Karpas-422 (cell line): Measurements from ENCODE around the gene RABGAP1L. TPM values are rescaled to one million over a fixed set of nuclear protein-coding genes. Genes with fewer than 3 reads are reported as not detected.
"Not testable (repeated sequence)": the region's sequence is repeated elsewhere in the genome, so short reads cannot be mapped to it uniquely, and the experiment has no call there.

Source experiments
- DNase-seq: peaks from one replicate; pipeline ENCODE4 v3.0.0-alpha.2; 2015
- H2AFZ ChIP-seq: fragments of 200-600 bp; sonication (generic); 2 replicates; pipeline ENCODE4 v1.6.1; 2014; ENCODE audit warnings: antibody characterized with exemption, low read length, mixed read lengths
- H3K27ac ChIP-seq: fragments of 200-600 bp; sonication (generic); 2 replicates; pipeline ENCODE4 v1.5.1; 2014; ENCODE audit warnings: mild to moderate bottlenecking, low read length, moderate library complexity
- H3K27me3 ChIP-seq: fragments of 200-600 bp; sonication (generic); 2 replicates; pipeline ENCODE4 v1.6.1; 2014; ENCODE audit warnings: low read length, mixed read lengths
- H3K36me3 ChIP-seq: fragments of 200-600 bp; sonication (generic); 2 replicates; pipeline ENCODE4 v1.6.1; 2014; ENCODE audit warnings: low read length, mixed read lengths; ENCODE audit not compliant: insufficient read depth
- H3K4me1 ChIP-seq: fragments of 200-600 bp; sonication (generic); 2 replicates; pipeline ENCODE4 v1.6.1; 2014; ENCODE audit warnings: mild to moderate bottlenecking, low read length, mixed read lengths
- H3K4me2 ChIP-seq: fragments of 200-600 bp; sonication (generic); 2 replicates; pipeline ENCODE4 v1.6.1; 2014; ENCODE audit warnings: low read length, low read depth, mild to moderate bottlenecking; ENCODE audit not compliant: poor library complexity, severe bottlenecking
- H3K4me3 ChIP-seq: fragments of 200-600 bp; sonication (generic); 2 replicates; pipeline ENCODE4 v1.5.1; 2014; ENCODE audit warnings: mild to moderate bottlenecking, antibody characterized with exemption, low read length, mixed read lengths
- H3K79me2 ChIP-seq: fragments of 200-600 bp; sonication (generic); 2 replicates; pipeline ENCODE4 v1.6.1; 2014; ENCODE audit warnings: mild to moderate bottlenecking, low read length, mixed read lengths
- H3K9ac ChIP-seq: fragments of 200-600 bp; sonication (generic); 2 replicates; pipeline ENCODE4 v1.6.0; 2014; ENCODE audit warnings: low read length
- H3K9me2 ChIP-seq: fragments of 200-600 bp; sonication (generic), shearing (Covaris generic); replicated peaks from 2 replicates; pipeline ENCODE4 v1.6.0; 2014; ENCODE audit warnings: mild to moderate bottlenecking, low read length, moderate library complexity; ENCODE audit not compliant: insufficient read depth
- H3K9me3 ChIP-seq: fragments of 300-700, 200-600 bp; sonication (generic); 2 replicates; pipeline ENCODE4 v1.6.1; 2014; ENCODE audit warnings: low read length, mixed read lengths
- H4K20me1 ChIP-seq: fragments of 200-600 bp; sonication (generic); 2 replicates; pipeline ENCODE4 v1.6.1; 2014; ENCODE audit warnings: mild to moderate bottlenecking, antibody characterized with exemption, low read length, low read depth; ENCODE audit not compliant: insufficient read depth
- total RNA-seq: library from RNA; depleted of rRNA; stranded (reverse); fragments of >200 nt; shearing (Covaris generic); gene quantifications from 2 replicates; pipeline ENCODE4 v1.2.3, GENCODE V29; 2014; ENCODE audit warnings: low replicate concordance

The RABGAP1L gene
- total RNA-seq, 1 experiment from 2014 or later: 28.9 TPM

DNA sequence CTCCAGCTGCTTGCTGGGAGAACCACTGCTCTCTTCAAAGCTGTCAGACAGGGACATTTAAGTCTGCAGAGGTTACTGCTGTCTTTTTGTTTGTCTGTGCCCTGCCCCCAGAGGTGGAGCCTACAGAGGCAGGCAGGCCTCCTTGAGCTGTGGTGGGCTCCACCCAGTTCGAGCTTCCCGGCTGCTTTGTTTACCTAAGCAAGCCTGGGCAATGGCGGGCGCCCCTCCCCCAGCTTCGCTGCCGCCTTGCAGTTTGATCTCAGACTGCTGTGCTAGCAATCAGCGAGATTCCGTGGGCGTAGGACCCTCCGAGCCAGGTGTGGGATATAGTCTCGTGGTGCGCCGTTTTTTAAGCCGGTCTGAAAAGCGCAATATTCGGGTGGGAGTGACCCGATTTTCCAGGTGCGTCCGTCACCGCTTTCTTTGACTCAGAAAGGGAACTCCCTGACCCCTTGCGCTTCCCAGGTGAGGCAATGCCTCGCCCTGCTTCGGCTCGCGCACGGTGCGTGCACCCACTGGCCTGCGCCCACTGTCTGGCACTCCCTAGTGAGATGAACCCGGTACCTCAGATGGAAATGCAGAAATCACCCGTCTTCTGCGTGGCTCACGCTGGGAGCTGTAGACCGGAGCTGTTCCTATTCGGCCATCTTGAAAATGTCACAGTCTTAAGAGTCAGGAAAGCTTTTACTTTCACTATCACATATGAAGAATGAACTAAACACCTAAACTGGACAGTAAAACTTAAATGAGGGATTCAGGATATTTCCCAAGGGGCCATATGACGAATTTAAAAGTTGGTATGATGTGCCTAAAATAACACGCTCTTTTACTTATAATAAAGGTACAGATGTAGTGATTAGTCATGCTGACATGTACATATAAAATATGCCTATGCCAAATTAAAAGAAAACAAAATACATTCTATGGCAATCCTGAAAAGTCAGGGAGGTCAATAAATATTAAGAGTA lies 689.6 kb downstream of the RABGAP1L start:
- H4K20me1 ChIP-seq, H2AFZ ChIP-seq, H3K9me3 ChIP-seq, H3K79me2 ChIP-seq, H3K9me2 ChIP-seq, H3K4me2 ChIP-seq, H3K36me3 ChIP-seq, H3K4me1 ChIP-seq, H3K9ac ChIP-seq, H3K27ac ChIP-seq, H3K27me3 ChIP-seq, DNase-seq, H3K4me3 ChIP-seq: not testable (repeated sequence)

DNA sequence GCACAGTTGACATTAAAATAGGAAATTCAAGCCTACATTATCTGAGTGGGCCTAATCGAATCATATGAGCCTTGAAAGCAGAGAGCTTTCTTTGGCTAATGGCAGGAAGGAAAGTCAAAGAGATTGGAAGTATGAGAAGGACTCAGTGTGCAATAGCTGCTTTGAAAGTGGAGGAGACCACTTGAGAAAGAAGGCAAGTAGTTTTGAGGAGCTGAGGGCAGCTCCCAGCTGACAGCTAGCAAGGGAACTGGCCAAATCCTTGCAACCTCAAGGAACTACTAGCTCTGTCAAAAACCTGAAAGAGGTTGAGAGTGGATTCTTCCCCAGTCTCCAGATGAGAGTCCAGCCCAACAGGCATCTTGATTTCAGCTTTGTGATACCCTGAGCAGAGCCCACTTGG lies 691.4 kb downstream of the RABGAP1L start:
- Histone ChIP-seq H3K27me3 (no peaks in the 10 kb centered on the region), H3K36me3 (no peaks in the 10 kb centered on the region), H3K79me2 (no peaks in the 10 kb centered on the region)

DNA sequence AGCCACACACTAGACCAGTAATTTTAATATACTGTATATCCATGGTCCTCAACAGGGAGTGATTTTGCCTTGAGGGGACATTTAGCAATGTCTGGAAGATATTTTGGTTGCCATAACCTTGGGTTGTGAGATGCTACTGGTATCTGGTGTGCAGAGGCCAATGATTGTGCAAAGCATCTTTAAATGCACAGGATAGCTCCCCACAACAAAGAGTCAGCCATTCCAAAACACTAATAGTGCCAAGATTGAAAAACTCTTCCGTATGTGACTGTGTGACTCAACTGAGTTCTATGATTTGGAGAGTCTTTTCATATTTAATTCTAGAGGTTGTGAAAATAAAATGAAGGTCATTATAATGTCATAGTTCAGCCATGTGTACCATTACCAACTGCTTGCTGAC lies 699.0 kb downstream of the RABGAP1L start:
- Histone ChIP-seq H3K36me3 (no peaks in the 10 kb centered on the region), H3K27me3 (no peaks in the 10 kb centered on the region), H3K4me1 (no peaks in the 10 kb centered on the region), H3K4me3 (no peak overlapping the region), H2AFZ (no peak overlapping the region), H3K9me2 (no peaks in the 10 kb centered on the region), H3K9ac (no peak overlapping the region), H3K27ac (no peak overlapping the region), H3K9me3 (no peaks in the 10 kb centered on the region), H4K20me1 (no peaks in the 10 kb centered on the region), H3K4me2 (no peak overlapping the region), H3K79me2 (no peaks in the 10 kb centered on the region)
- no peak for DNase-seq

More for the DNA sequence above, 691.4 kb downstream of the RABGAP1L start:
- Histone ChIP-seq H3K9ac (no peak overlapping the region), H3K4me3 (no peak overlapping the region), H2AFZ (no peak overlapping the region), H3K9me2 (no peaks in the 10 kb centered on the region), H3K4me1 (no peaks in the 10 kb centered on the region), H3K4me2 (no peak overlapping the region), H3K9me3 (no peaks in the 10 kb centered on the region), H4K20me1 (no peaks in the 10 kb centered on the region), H3K27ac (no peak overlapping the region)
- no peak for DNase-seq

DNA sequence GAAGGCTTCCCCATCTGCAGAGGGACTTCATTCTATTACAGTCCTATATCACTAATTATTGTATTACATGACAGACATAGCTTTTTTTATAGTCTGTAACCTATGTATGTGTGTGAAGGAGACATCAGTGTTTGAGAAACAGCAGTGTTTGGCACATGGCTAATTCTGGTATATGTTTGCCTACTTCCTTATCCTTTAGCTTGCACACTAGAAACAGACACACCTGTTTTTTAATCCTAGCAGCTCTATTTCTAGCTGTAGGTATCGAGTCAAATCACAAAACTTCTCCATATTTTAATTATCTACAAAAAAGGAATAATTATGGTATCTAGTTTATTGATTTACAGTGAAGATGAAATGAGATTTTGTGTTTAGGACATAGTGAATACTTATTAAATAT lies 711.0 kb downstream of the RABGAP1L start:
- Histone ChIP-seq H3K4me1 (peaks cover 31% of the 10 kb centered on the region), H3K27me3 (no peaks in the 10 kb centered on the region), H3K4me3 (no peak overlapping the region), H3K27ac (no peak overlapping the region), H3K36me3 (no peaks in the 10 kb centered on the region), H2AFZ (no peak overlapping the region), H4K20me1 (no peaks in the 10 kb centered on the region), H3K79me2 (no peaks in the 10 kb centered on the region), H3K9me2 (no peaks in the 10 kb centered on the region), H3K4me2 (no peak overlapping the region), H3K9me3 (no peaks in the 10 kb centered on the region), H3K9ac (no peak overlapping the region)
- DNase-seq: no peak

DNA sequence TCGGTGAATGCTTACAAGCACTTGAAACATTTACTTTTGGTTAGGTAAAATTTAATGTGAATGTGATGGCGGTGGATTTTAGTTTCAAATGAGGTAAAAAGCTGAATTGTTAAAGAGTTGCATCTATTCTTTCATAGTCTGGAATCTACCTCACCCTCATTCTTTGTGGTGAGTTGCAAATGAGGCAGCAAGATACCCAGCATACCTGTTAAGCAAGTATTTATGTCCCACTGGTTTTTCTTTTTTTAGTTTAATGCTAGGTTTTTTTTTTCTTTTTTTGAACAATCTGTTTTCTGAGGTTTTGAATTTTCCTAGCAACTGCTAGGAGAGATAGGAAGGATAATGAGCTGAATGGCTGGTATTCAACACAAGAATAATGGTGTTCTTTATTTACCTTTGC lies 712.6 kb downstream of the RABGAP1L start:
- Histone ChIP-seq H3K27me3 (no peaks in the 10 kb centered on the region), H3K79me2 (no peaks in the 10 kb centered on the region), H3K36me3 (no peaks in the 10 kb centered on the region), H3K27ac (no peak overlapping the region), H2AFZ (no peak overlapping the region), H3K4me1 (peaks cover 37% of the 10 kb centered on the region), H3K4me2 (no peak overlapping the region), H3K9me2 (no peaks in the 10 kb centered on the region), H3K9ac (no peak overlapping the region), H3K4me3 (no peak overlapping the region), H3K9me3 (no peaks in the 10 kb centered on the region), H4K20me1 (no peaks in the 10 kb centered on the region)
- no peak for DNase-seq

DNA sequence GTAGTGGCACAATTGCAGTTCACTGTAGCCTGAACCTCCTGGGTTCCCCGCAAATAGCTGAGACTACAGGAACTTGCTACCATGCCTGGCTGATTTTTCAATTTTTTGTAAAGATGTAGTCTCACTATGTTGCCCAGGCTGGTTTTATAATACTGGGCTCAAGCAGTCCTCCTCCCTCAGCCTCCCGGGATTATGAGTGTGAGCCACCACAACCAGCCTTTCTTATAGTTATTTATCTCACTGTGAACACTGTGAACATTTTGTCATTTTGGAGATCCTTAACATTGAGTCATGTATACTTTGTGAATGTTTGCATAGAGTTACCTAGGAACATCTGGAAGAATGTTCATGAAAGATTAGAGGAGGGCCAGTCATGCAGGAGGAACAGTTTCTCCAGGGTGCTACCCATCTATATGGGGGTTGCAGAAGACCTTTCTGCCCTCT lies 713.3 kb downstream of the RABGAP1L start:
- Histone ChIP-seq H3K9ac (no peak overlapping the region), H3K79me2 (no peaks in the 10 kb centered on the region), H4K20me1 (no peaks in the 10 kb centered on the region), H3K36me3 (no peaks in the 10 kb centered on the region), H3K4me3 (no peak overlapping the region), H3K9me3 (no peaks in the 10 kb centered on the region), H3K27me3 (no peaks in the 10 kb centered on the region), H2AFZ (no peak overlapping the region), H3K4me1 (peaks cover 37% of the 10 kb centered on the region), H3K9me2 (no peaks in the 10 kb centered on the region), H3K27ac (no peak overlapping the region), H3K4me2 (no peak overlapping the region)
- no peak for DNase-seq

DNA sequence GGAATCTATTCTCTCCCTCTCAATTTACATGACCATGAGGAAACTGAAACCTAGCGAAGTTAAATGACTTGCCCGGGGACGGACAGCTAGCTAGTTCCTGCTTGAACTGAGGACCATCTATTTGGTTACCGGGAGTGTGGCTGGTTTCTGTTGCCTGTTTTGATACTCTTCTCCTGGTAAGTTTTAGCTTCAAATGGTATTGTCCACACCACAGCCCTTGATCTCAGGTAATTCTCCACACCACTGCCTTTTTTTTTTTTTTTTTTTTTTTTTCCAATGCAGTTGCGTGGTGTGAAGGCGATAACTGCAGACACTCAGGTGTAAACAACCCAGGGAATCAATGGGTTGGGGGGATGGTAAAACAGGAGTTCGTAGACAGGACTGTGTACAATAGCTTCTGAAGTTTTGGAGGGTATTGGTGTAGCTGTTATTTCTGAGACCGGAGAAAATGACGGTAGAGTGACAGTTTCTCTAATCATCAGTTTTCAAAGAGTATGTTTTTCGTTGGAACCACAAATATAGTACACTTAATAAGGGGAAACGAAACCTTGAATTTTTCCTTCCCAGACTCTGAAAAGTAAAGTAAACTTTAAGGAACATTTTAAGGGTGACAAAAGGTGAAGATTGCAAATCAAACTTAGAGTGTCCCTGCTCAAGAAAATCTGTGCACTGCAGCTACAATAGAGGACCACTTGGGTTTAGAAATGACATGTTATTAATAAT lies 715.2 kb downstream of the RABGAP1L start:
- no peak for DNase-seq
- H3K9me3 ChIP-seq: no peaks in the 10 kb centered on the region
- H3K4me1 ChIP-seq: peaks cover 37% of the 10 kb centered on the region
- peak overlapping the region; percentile 58; the same call in 1 of the 2 replicates for H3K4me3 ChIP-seq
- H3K79me2 ChIP-seq: no peaks in the 10 kb centered on the region
- no peaks in the 10 kb centered on the region for H3K9me2 ChIP-seq
- no peak overlapping the region for H3K27ac ChIP-seq
- H3K36me3 ChIP-seq: no peaks in the 10 kb centered on the region
- H4K20me1 ChIP-seq: no peaks in the 10 kb centered on the region
- H3K9ac ChIP-seq: peak overlapping the region; percentile 43
- H3K27me3 ChIP-seq: no peaks in the 10 kb centered on the region
- H3K4me2 ChIP-seq: peak overlapping the region; percentile 77
- 0 out of 2 replicates have a peak overlapping the region, but pooled peaks have one; percentile 46 for H2AFZ ChIP-seq

DNA sequence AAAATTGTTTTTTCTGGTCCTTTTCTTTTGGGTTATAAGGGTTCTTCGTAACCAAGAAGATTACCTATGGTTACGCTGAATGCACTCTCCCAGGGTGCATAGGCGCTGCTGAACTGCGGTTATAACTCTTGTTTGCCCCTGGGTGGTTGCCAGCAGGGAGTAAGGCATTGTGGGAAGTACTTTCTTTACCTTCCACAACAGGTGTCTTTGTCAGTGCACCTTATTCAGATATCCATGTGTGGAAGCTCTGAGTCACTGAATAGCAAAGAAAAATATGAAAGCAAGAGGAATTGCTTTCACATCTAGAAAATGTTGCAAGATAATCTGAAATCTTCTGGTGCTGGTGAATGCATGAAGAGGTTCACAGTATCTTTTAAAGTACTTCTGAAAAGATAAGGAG lies 716.0 kb downstream of the RABGAP1L start:
- Histone ChIP-seq H3K79me2 (no peaks in the 10 kb centered on the region), H3K4me2 (peak overlapping the region; percentile 77), H3K9me2 (no peaks in the 10 kb centered on the region), H3K27ac (no peak overlapping the region), H3K27me3 (no peaks in the 10 kb centered on the region), H3K4me3 (peak overlapping the region; percentile 58; the same call in 1 of the 2 replicates), H2AFZ (no peak overlapping the region), H3K9ac (peak overlapping the region; percentile 43; the same call in 1 of the 2 replicates), H3K9me3 (no peaks in the 10 kb centered on the region), H4K20me1 (no peaks in the 10 kb centered on the region), H3K36me3 (no peaks in the 10 kb centered on the region), H3K4me1 (peaks cover 33% of the 10 kb centered on the region)
- no peak for DNase-seq
